K562 (cell line): ENCODE measurements around the gene BCL2L12. TPM values are rescaled to one million over a fixed set of nuclear protein-coding genes. Genes with fewer than 3 reads are reported as not detected.

Experiments
- C11orf30 ChIP-seq: fragments of 450-650 bp; IDR thresholded peaks from 2 replicates; pipeline ENCODE4 v1.6.1; 2016; ENCODE audit warnings: low read depth, mild to moderate bottlenecking
- CHD1 ChIP-seq: fragments of 200-600 bp; sonication (generic); IDR thresholded peaks from one replicate; pipeline ENCODE4 v1.6.1; 2012; ENCODE audit warnings: mild to moderate bottlenecking, moderate library complexity, low read length, inconsistent platforms
- CLOCK ChIP-seq: fragments of 250-450 bp; sonication (Bioruptor Pico); IDR thresholded peaks from 2 replicates; pipeline ENCODE4 v1.4.0; 2020; ENCODE audit warnings: mild to moderate bottlenecking, moderate library complexity, borderline replicate concordance
- CREB5 ChIP-seq: fragments of 250-450 bp; sonication (Bioruptor Pico); IDR thresholded peaks from 2 replicates; pipeline ENCODE4 v1.5.0; 2020; ENCODE audit warnings: mild to moderate bottlenecking
- EHMT2 ChIP-seq: fragments of 450-650 bp; IDR thresholded peaks from 2 replicates; pipeline ENCODE4 v1.6.1; 2018; ENCODE audit warnings: antibody characterized with exemption
- GTF2B ChIP-seq: IDR thresholded peaks from 2 replicates; pipeline ENCODE4 v1.6.1; 2011; ENCODE audit not compliant: insufficient read length; ENCODE audit errors: extremely low read depth
- HNRNPUL1 ChIP-seq: fragments of 200-400 bp; formaldehyde crosslinking; IDR thresholded peaks from 2 replicates; pipeline ENCODE4 v1.6.1; 2017; ENCODE audit warnings: low read length
- KDM2B ChIP-seq: fragments of 250-450 bp; sonication (Bioruptor Pico); IDR thresholded peaks from 2 replicates; pipeline ENCODE4 v1.8.0; 2021; ENCODE audit warnings: mild to moderate bottlenecking, moderate library complexity
- MTF1 ChIP-seq: fragments of 250-450 bp; sonication (Bioruptor Pico); IDR thresholded peaks from 2 replicates; pipeline ENCODE4 v1.9.0; 2021; ENCODE audit warnings: moderate library complexity, mild to moderate bottlenecking, inconsistent platforms, borderline replicate concordance
- NCOR1 ChIP-seq: fragments of 450-650 bp; IDR thresholded peaks from 2 replicates; pipeline ENCODE4 v1.6.1; 2016; ENCODE audit warnings: mild to moderate bottlenecking, moderate library complexity
- NR1H2 ChIP-seq: sonication (generic); formaldehyde crosslinking; IDR thresholded peaks from 2 replicates; pipeline ENCODE4 v1.4.0; 2020; ENCODE audit warnings: mild to moderate bottlenecking, missing genetic modification reagents
- PTBP1 ChIP-seq: fragments of 200-400 bp; formaldehyde crosslinking; IDR thresholded peaks from 2 replicates; pipeline ENCODE4 v1.6.1; 2017; ENCODE audit warnings: low read depth, low read length
- RBM22 ChIP-seq: fragments of 200-400 bp; formaldehyde crosslinking; IDR thresholded peaks from 2 replicates; pipeline ENCODE4 v1.6.1; 2018; ENCODE audit warnings: low read length, low read depth; ENCODE audit not compliant: poor library complexity, severe bottlenecking
- TSC22D4 ChIP-seq: fragments of 450-650 bp; IDR thresholded peaks from 2 replicates; pipeline ENCODE4 v1.6.1; 2016; ENCODE audit warnings: missing genetic modification characterization, missing biosample characterization, control low read depth
- ZNF124 ChIP-seq: sonication (generic); formaldehyde crosslinking; IDR thresholded peaks from 2 replicates; pipeline ENCODE4 v1.8.1; 2022; ENCODE audit warnings: missing genetic modification reagents
- ZNF197 ChIP-seq: fragments of 200-800 bp; sonication (Bioruptor generic); IDR thresholded peaks from 2 replicates; pipeline ENCODE4 v1.6.1; 2016; ENCODE audit warnings: low read depth, missing genetic modification characterization, missing compliant biosample characterization
- ZNF695 ChIP-seq: fragments of 450-650 bp; formaldehyde crosslinking; IDR thresholded peaks from 2 replicates; pipeline ENCODE4 v1.4.0; 2020; ENCODE audit warnings: mild to moderate bottlenecking, moderate library complexity
- polyA plus RNA-seq, 8 experiments: library from polyadenylated mRNA; depleted of rRNA in 4 of 8; stranded (reverse) in 5 of 8; unstranded in 3 of 8; fragments of >200 nt; fragmentation: Nextera tagmentation in 2 of 8; fragmentation: Illumina TruSeq in 1 of 8; extraction: Ambion mirVana in 2 of 8; extraction: Trizol in 1 of 8; gene quantifications; 2 replicates each; pipeline versions ENCODE4 v1.2.1 to v1.2.3, GENCODE V29; 2011 to 2014; ENCODE audit warnings: inconsistent platforms in 1 of 8, missing spikeins in 1 of 8
- total RNA-seq, 7 experiments: library from RNA; depleted of rRNA in 6 of 7; stranded (reverse); fragments of >200 nt in 6 of 7; fragmentation: Illumina TruSeq in 2 of 7; extraction: Trizol in 2 of 7; gene quantifications; 2 replicates each; pipeline versions ENCODE4 v1.2.1 to v1.2.3, GENCODE V29; 2011 to 2021; ENCODE audit warnings: low replicate concordance in 1 of 7
- TF ChIP-seq, protein P1 (sequence below): sonication (generic); formaldehyde crosslinking; IDR thresholded peaks from 2 replicates; pipeline ENCODE4 v1.9.0; 2022; ENCODE audit warnings: mild to moderate bottlenecking, missing genetic modification reagents
- TF ChIP-seq, protein P2 (sequence below): fragments of 450-650 bp; IDR thresholded peaks from one replicate; pipeline ENCODE4 v1.6.1; 2018; ENCODE audit warnings: mild to moderate bottlenecking, moderate library complexity; ENCODE audit not compliant: partially characterized antibody
- TF ChIP-seq, protein P3 (sequence below): fragments of 250-450 bp; sonication (Bioruptor Pico); IDR thresholded peaks from 2 replicates; pipeline ENCODE4 v1.8.0; 2021; ENCODE audit warnings: moderate library complexity, mild to moderate bottlenecking, inconsistent platforms

BCL2L12 gene
- total and polyA plus RNA-seq, 9 of the 15 experiments (the other 6 are each of a cell fraction or from before 2014, with no cell fraction given): 7.4 to 263 (median 81.2) TPM

DNA sequence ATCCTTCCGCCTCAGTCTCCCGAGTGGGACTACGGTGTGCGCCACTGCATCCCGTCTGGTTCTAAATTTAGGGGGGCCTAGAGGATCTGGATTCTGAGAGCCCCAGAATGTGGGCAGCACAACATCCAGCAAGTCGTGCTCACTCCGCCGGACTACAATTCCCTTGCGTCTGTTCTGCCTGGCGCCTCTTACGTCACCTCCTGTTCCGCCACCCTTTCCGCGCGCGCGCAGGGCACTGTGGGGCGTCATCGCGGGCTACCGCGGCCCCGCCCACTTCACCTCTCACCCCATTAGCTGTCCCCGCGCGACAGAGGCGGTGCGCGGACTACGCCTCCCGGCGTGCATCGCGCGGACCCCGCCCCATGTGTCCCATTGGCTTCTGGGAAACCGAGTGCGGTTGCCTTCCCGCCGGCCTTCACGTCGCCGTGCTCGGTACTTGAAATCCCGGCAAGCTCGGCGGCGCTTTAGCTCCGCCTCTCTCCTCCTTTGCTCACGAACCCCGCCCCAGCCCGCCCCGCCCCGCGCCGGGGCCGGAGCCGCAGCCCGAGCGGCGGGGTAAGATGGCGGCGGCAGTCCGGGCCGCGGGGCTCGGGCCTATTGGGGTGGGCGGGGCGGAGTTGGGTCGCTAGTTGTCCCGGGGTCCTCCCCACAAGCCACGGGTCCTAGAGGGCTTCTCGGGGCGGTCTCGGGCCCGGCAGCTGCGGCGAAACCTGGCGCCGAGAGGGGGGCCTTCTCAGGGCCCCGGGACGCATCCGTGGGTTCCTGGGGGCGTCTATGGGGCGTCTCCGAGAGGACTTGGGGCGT, 23.8 kb upstream of the BCL2L12 start, which contains the start of gene SCAF1 (continued):
- TF ChIP-seq GTF2B (no peak), NR1H2 (CRISPR knock-in tag) (no peak), ZNF695 (CRISPR knock-in tag) (no peak), C11orf30 (peak; percentile 52), ZNF197 (CRISPR knock-in tag) (peak; percentile 96), CLOCK (CRISPR knock-in tag) (no peak), ZNF124 (no peak), KDM2B (CRISPR knock-in tag) (no peak), HNRNPUL1 (no peak), TSC22D4 (tag) (no peak), MTF1 (CRISPR knock-in tag) (no peak), RBM22 (no peak), PTBP1 (no peak), EHMT2 (no peak), CREB5 (CRISPR knock-in tag) (no peak), CHD1 (no peak), NCOR1 (no peak)
- TF ChIP-seq, protein P1, sequence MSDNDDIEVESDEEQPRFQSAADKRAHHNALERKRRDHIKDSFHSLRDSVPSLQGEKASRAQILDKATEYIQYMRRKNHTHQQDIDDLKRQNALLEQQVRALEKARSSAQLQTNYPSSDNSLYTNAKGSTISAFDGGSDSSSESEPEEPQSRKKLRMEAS (CRISPR knock-in tag): peak; percentile 81
- TF ChIP-seq, protein P2, sequence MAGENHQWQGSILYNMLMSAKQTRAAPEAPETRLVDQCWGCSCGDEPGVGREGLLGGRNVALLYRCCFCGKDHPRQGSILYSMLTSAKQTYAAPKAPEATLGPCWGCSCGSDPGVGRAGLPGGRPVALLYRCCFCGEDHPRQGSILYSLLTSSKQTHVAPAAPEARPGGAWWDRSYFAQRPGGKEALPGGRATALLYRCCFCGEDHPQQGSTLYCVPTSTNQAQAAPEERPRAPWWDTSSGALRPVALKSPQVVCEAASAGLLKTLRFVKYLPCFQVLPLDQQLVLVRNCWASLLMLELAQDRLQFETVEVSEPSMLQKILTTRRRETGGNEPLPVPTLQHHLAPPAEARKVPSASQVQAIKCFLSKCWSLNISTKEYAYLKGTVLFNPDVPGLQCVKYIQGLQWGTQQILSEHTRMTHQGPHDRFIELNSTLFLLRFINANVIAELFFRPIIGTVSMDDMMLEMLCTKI: no peak
- TF ChIP-seq, protein P3, sequence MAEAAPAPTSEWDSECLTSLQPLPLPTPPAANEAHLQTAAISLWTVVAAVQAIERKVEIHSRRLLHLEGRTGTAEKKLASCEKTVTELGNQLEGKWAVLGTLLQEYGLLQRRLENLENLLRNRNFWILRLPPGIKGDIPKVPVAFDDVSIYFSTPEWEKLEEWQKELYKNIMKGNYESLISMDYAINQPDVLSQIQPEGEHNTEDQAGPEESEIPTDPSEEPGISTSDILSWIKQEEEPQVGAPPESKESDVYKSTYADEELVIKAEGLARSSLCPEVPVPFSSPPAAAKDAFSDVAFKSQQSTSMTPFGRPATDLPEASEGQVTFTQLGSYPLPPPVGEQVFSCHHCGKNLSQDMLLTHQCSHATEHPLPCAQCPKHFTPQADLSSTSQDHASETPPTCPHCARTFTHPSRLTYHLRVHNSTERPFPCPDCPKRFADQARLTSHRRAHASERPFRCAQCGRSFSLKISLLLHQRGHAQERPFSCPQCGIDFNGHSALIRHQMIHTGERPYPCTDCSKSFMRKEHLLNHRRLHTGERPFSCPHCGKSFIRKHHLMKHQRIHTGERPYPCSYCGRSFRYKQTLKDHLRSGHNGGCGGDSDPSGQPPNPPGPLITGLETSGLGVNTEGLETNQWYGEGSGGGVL (CRISPR knock-in tag): no peak
